CD4-positive, alpha-beta T cell (primary cell): ENCODE data around the gene KIF26B. TPM values are rescaled to one million over a fixed set of nuclear protein-coding genes. Genes with fewer than 3 reads are reported as not detected.

Experiments
- ATAC-seq: fragments of 200-7000 bp; cut with Tn5 transposase; one replicate; pipeline ENCODE4 v1.10.0; 2022; ENCODE audit warnings: mild to moderate bottlenecking; ENCODE audit not compliant: poor library complexity
- CTCF ChIA-PET: fragments of 350-600 bp; sonication (Branson Sonifier 250); formaldehyde crosslinking; loops from one replicate; lab custom pipeline; 2021; ENCODE audit warnings: antibody characterized with exemption, inconsistent platforms; lab: Charles Lee
- POLR2A ChIA-PET: fragments of 350-600 bp; sonication (Branson Sonifier 250); formaldehyde crosslinking; loops from one replicate; lab custom pipeline; 2021; ENCODE audit warnings: antibody characterized with exemption, inconsistent platforms; lab: Charles Lee
- DNase-seq, 14 experiments: peaks; one replicate each; pipeline ENCODE4 v3.0.0-alpha.2; 2013 to 2020; ENCODE audit warnings: mixed read lengths in 2 of 14
- H3K27ac ChIP-seq, 2 donors: one replicate each; pipeline versions ENCODE4 v1.5.1 to v1.7.0; 2013; ENCODE audit warnings: low read length in 2 of 2, low read depth in 1 of 2, mild to moderate bottlenecking in 1 of 2
- H3K27me3 ChIP-seq, 2 experiments: 1 replicate in 1 of 2; 2 replicates in 1 of 2; pipeline versions ENCODE4 v1.6.1 to v1.7.0; 2013; ENCODE audit warnings: low read length in 2 of 2, control low read depth in 1 of 2, mild to moderate bottlenecking in 1 of 2, moderate library complexity in 1 of 2; ENCODE audit not compliant: insufficient read depth in 2 of 2, control insufficient read depth in 1 of 2
- H3K36me3 ChIP-seq: one replicate; pipeline ENCODE4 v1.6.1; 2013; ENCODE audit warnings: low read length, control low read depth; ENCODE audit not compliant: insufficient read depth
- H3K4me1 ChIP-seq: one replicate; pipeline ENCODE4 v1.6.1; 2013; ENCODE audit warnings: low read length, control low read depth; ENCODE audit not compliant: insufficient read depth
- H3K4me3 ChIP-seq: one replicate; pipeline ENCODE4 v1.5.1; 2013; ENCODE audit warnings: mild to moderate bottlenecking, low read length, moderate library complexity
- H3K9me3 ChIP-seq, 2 experiments: 1 replicate in 1 of 2; 2 replicates in 1 of 2; pipeline versions ENCODE4 v1.6.1 to v1.7.0; 2013; ENCODE audit warnings: low read length in 2 of 2, mild to moderate bottlenecking in 2 of 2, control low read depth in 1 of 2, moderate library complexity in 1 of 2; ENCODE audit not compliant: control insufficient read depth in 1 of 2, insufficient read depth in 1 of 2
- H3K27ac Mint-ChIP-seq: one replicate; pipeline ENCODE4 v1.8.0; 2020; ENCODE audit warnings: mixed read lengths
- H3K27me3 Mint-ChIP-seq: one replicate; pipeline ENCODE4 v1.8.0; 2021; ENCODE audit warnings: mixed read lengths
- H3K36me3 Mint-ChIP-seq: one replicate; pipeline ENCODE4 v1.8.0; 2021; ENCODE audit warnings: low read depth, mixed read lengths
- H3K4me1 Mint-ChIP-seq: one replicate; pipeline ENCODE4 v1.8.0; 2021; ENCODE audit warnings: low read depth, mixed read lengths
- H3K4me3 Mint-ChIP-seq: one replicate; pipeline ENCODE4 v1.8.0; 2020; ENCODE audit warnings: mild to moderate bottlenecking, mixed read lengths
- H3K9me3 Mint-ChIP-seq: one replicate; pipeline ENCODE4 v1.8.0; 2020; ENCODE audit warnings: mixed read lengths
- intact Hi-C, 2 experiments: fragments of 100-400 bp; cut with DNase I in 1 of 2; cut with micrococcal nuclease in 1 of 2; formaldehyde crosslinking; loops; one replicate each; pipeline versions ENCODE4 v1.15.1 to v1.9.0; 2023 to 2025; cut with DNase I, micrococcal nuclease
- total RNA-seq, 174 experiments: library from RNA in 2 of 174; stranded (reverse) in 2 of 174; gene quantifications; one replicate each; pipeline ENCODE4 v1.2.3 and lab custom pipeline; 2021 to 2026
- TF ChIP-seq, protein P1 (sequence below): fragments of 200-600 bp; IDR thresholded peaks from one replicate; pipeline ENCODE4 v1.8.0; 2022; ENCODE audit warnings: antibody characterized with exemption, mild to moderate bottlenecking

Gene KIF26B
- total RNA-seq, 2 experiments from 2014 or later, result 0.03 TPM; not detected in 1

DNA sequence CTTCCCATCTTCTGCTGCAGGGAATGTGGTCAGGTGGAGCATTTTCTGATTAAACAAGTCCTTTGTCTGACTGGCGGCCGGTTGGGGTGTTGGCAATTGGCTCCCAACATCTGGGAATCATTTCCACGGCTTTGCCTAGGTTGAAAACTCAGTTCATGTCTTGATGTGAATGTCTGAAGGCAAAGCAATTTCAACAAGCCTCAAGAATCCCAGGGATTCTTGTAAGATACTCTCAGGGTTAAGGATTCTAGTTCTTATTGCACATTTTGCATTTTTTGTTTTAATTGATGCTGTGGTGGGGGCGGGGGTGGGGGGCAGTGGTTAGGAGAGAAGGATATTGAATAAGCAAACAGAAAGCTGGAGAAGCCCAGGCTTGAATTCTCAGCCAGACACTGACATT is 273.9 kb downstream of the KIF26B start:
- intact Hi-C loops, result no loop called here
- no peak for DNase-seq
- Histone ChIP-seq H3K27me3 (no peaks in the 10 kb centered on the region), H3K4me3 (no peak overlapping the region), H3K4me1 (no peaks in the 10 kb centered on the region), H3K27ac (no peak overlapping the region), H3K36me3 (no peaks in the 10 kb centered on the region), H3K9me3 (peaks cover 0 to 3% of the 10 kb centered on the region in 2 experiments)
- no peak overlapping the region for H3K4me3 Mint-ChIP-seq
- H3K9me3 Mint-ChIP-seq, result no peaks in the 10 kb centered on the region
- ChIA-PET POLR2A (no interaction called here), CTCF (no interaction called here)
- no peaks in the 10 kb centered on the region for H3K4me1 Mint-ChIP-seq
- H3K36me3 Mint-ChIP-seq, result no peaks in the 10 kb centered on the region
- TF ChIP-seq, protein P1, sequence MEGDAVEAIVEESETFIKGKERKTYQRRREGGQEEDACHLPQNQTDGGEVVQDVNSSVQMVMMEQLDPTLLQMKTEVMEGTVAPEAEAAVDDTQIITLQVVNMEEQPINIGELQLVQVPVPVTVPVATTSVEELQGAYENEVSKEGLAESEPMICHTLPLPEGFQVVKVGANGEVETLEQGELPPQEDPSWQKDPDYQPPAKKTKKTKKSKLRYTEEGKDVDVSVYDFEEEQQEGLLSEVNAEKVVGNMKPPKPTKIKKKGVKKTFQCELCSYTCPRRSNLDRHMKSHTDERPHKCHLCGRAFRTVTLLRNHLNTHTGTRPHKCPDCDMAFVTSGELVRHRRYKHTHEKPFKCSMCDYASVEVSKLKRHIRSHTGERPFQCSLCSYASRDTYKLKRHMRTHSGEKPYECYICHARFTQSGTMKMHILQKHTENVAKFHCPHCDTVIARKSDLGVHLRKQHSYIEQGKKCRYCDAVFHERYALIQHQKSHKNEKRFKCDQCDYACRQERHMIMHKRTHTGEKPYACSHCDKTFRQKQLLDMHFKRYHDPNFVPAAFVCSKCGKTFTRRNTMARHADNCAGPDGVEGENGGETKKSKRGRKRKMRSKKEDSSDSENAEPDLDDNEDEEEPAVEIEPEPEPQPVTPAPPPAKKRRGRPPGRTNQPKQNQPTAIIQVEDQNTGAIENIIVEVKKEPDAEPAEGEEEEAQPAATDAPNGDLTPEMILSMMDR, result no peak
- no peaks in the 10 kb centered on the region for H3K27me3 Mint-ChIP-seq
- no peak for ATAC-seq
- H3K27ac Mint-ChIP-seq, result no peak overlapping the region

GRCh38 chr1:245431706-245432105 is 276.9 kb downstream of the KIF26B start:
- Mint-ChIP-seq H3K4me1 (no peaks in the 10 kb centered on the region), H3K4me3 (no peak overlapping the region), H3K27ac (no peak overlapping the region), H3K9me3 (no peaks in the 10 kb centered on the region), H3K36me3 (no peaks in the 10 kb centered on the region), H3K27me3 (no peaks in the 10 kb centered on the region)
- Histone ChIP-seq H3K9me3 (no peaks in the 10 kb centered on the region), H3K27ac (no peak overlapping the region), H3K4me1 (no peaks in the 10 kb centered on the region), H3K27me3 (no peaks in the 10 kb centered on the region), H3K4me3 (no peak overlapping the region), H3K36me3 (no peaks in the 10 kb centered on the region)
- ATAC-seq (no peak), DNase-seq (no peak)
- intact Hi-C loops, result no loop called here
- ChIA-PET POLR2A (no interaction called here), CTCF (no interaction called here)
- TF ChIP-seq, protein P1, result no peak

- H3K27ac ChIP-seq, result no peak overlapping the region
- ATAC-seq, result no peak
- Mint-ChIP-seq H3K27me3 (no peaks in the 10 kb centered on the region), H3K36me3 (no peaks in the 10 kb centered on the region), H3K9me3 (no peaks in the 10 kb centered on the region), H3K4me3 (no peak overlapping the region), H3K4me1 (no peaks in the 10 kb centered on the region), H3K27ac (no peak overlapping the region)
- no peaks in the 10 kb centered on the region for H3K4me1 ChIP-seq
- TF ChIP-seq, protein P1, result no peak
- no peaks in the 10 kb centered on the region for H3K36me3 ChIP-seq
- H3K4me3 ChIP-seq, result no peak overlapping the region
- intact Hi-C loops, result no loop called here
- H3K27me3 ChIP-seq, result no peaks in the 10 kb centered on the region
- H3K9me3 ChIP-seq, result no peaks in the 10 kb centered on the region
- DNase-seq, result no peak
- POLR2A ChIA-PET, result no interaction called here
- CTCF ChIA-PET, result no interaction called here
Observed at GRCh38 chr1:245432228-245432875, 277.6 kb downstream of the KIF26B start.
